Smooth muscle cell (in vitro differentiated cells): ENCODE measurements around the gene CFAP251. TPM values are rescaled to one million over a fixed set of nuclear protein-coding genes. Genes with fewer than 3 reads are reported as not detected.

Experiments used
- DNase-seq: peaks from one replicate; lab custom pipeline; 2025; ENCODE audit not compliant: unreplicated experiment; lab: John Stamatoyannopoulos, UW
- H2AFZ ChIP-seq: fragments of 200-600 bp; sonication (generic); 2 replicates; pipeline ENCODE4 v1.6.0; 2016; ENCODE audit warnings: antibody characterized with exemption, low read depth, mild to moderate bottlenecking
- H3F3A ChIP-seq: fragments of 200-600 bp; sonication (generic); 2 replicates; pipeline ENCODE4 v1.6.0; 2017; ENCODE audit warnings: antibody characterized with exemption, low read depth
- H3K27ac ChIP-seq: fragments of 200-600 bp; sonication (generic); 2 replicates; pipeline ENCODE4 v1.5.1; 2016; ENCODE audit warnings: low read depth, mild to moderate bottlenecking
- H3K27me3 ChIP-seq: fragments of 200-600 bp; sonication (generic); 2 replicates; pipeline ENCODE4 v1.6.1; 2016; ENCODE audit warnings: low read depth, mild to moderate bottlenecking
- H3K36me3 ChIP-seq: fragments of 200-600 bp; sonication (generic); 2 replicates; pipeline ENCODE4 v1.5.1; 2016; ENCODE audit warnings: low read depth
- H3K4me1 ChIP-seq: fragments of 200-600 bp; sonication (generic); 2 replicates; pipeline ENCODE4 v1.5.1; 2016; ENCODE audit warnings: low read depth
- H3K4me2 ChIP-seq: fragments of 200-600 bp; sonication (generic); 2 replicates; pipeline ENCODE4 v1.6.0; 2016; ENCODE audit warnings: mild to moderate bottlenecking
- H3K4me3 ChIP-seq: fragments of 200-600 bp; sonication (generic); 2 replicates; pipeline ENCODE4 v1.5.1; 2016; ENCODE audit warnings: mild to moderate bottlenecking
- H3K79me2 ChIP-seq: fragments of 200-600 bp; sonication (generic); 2 replicates; pipeline ENCODE4 v1.6.0; 2016; ENCODE audit warnings: low read depth, mild to moderate bottlenecking
- H3K9ac ChIP-seq: fragments of 200-600 bp; sonication (generic); 2 replicates; pipeline ENCODE4 v1.6.0; 2016; ENCODE audit warnings: low read depth
- H3K9me3 ChIP-seq: fragments of 200-600 bp; sonication (generic); replicated peaks from 2 replicates; pipeline ENCODE4 v1.5.1; 2016; ENCODE audit warnings: low read depth
- H4K20me1 ChIP-seq: fragments of 200-600 bp; sonication (generic); 2 replicates; pipeline ENCODE4 v1.6.0; 2016; ENCODE audit warnings: low read depth
- WGBS: methylation state at CpG from one replicate; pipeline ENCODE4 v1.1.7; 2016; ENCODE audit warnings: low lambda C conversion rate; 5-methylcytosine and 5-hydroxymethylcytosine counted together
- polyA plus RNA-seq: library from polyadenylated mRNA; unstranded; fragments of >200 nt; fragmentation: Nextera tagmentation; extraction: Ambion mirVana; gene quantifications from 2 replicates; pipeline ENCODE4 v1.2.1, GENCODE V29; 2016
- total RNA-seq: library from RNA; depleted of rRNA; stranded (reverse); fragments of >200 nt; gene quantifications from 2 replicates; pipeline ENCODE4 v1.2.3, GENCODE V29; 2014
- TF ChIP-seq, protein P1 (sequence below): fragments of 200-600 bp; sonication (generic); IDR thresholded peaks from 2 replicates; pipeline ENCODE4 v1.5.1; 2017; ENCODE audit warnings: borderline replicate concordance, mild to moderate bottlenecking, antibody characterized with exemption; ENCODE audit not compliant: insufficient read depth, poor library complexity, severe bottlenecking

CFAP251 gene
- total and polyA plus RNA-seq, 2 experiments from 2014 or later: 1.2 to 5.0 TPM

DNA sequence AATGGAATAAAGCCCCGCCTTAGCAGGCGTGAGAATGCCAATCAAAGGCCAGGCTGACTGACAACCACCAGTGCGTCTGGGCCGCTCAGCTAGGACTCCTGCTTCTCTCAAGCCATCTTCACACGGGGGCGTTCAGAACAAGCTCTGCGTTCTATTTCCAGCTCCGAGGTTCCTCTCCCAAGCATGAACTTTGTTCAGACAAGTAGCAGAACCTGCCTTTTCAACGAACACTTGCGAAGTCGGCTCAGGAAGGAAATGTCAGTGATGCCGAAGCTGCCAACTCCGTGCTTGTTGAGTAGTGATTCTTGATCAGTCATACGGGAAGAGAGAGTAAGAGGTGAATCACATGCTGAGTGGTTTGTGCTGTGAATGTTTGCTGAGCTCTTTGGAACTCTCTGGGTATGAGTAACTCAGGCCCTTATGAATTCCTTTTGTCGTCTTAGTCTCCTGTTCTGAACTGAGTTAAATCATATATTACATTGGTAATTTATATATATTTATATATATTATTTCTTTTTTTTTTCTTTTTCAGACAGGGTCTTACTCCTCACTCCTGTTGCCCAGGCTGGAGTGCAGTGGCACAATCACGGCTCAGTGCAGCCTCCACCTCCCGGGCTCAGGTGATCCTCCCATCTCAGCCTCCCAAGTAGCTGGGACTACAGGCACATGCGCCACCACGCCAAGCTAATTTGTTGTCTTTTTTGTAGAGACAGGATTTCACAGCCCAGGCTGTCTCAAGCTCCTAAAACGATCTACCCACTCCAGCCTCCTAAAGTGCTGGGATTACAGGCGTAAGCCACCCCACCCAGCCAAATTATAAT, 73.9 kb downstream of the CFAP251 start:
- Histone ChIP-seq H3K4me2 (peak overlapping the region; percentile 53), H3K79me2 (no peaks in the 10 kb centered on the region), H3K9me3 (no peaks in the 10 kb centered on the region), H3K4me1 (no peaks in the 10 kb centered on the region), H3K27me3 (no peaks in the 10 kb centered on the region), H3K9ac (no peak overlapping the region), H3K27ac (peak overlapping the region; percentile 70), H3F3A (no peaks in the 10 kb centered on the region), H2AFZ (peak overlapping the region; percentile 49), H3K36me3 (no peaks in the 10 kb centered on the region), H4K20me1 (no peaks in the 10 kb centered on the region), H3K4me3 (no peak overlapping the region)
- WGBS: 82% methylated on average over 21 of the region's 21 CpGs
- no peak for DNase-seq
- TF ChIP-seq, protein P1, sequence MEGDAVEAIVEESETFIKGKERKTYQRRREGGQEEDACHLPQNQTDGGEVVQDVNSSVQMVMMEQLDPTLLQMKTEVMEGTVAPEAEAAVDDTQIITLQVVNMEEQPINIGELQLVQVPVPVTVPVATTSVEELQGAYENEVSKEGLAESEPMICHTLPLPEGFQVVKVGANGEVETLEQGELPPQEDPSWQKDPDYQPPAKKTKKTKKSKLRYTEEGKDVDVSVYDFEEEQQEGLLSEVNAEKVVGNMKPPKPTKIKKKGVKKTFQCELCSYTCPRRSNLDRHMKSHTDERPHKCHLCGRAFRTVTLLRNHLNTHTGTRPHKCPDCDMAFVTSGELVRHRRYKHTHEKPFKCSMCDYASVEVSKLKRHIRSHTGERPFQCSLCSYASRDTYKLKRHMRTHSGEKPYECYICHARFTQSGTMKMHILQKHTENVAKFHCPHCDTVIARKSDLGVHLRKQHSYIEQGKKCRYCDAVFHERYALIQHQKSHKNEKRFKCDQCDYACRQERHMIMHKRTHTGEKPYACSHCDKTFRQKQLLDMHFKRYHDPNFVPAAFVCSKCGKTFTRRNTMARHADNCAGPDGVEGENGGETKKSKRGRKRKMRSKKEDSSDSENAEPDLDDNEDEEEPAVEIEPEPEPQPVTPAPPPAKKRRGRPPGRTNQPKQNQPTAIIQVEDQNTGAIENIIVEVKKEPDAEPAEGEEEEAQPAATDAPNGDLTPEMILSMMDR: no peak

DNA sequence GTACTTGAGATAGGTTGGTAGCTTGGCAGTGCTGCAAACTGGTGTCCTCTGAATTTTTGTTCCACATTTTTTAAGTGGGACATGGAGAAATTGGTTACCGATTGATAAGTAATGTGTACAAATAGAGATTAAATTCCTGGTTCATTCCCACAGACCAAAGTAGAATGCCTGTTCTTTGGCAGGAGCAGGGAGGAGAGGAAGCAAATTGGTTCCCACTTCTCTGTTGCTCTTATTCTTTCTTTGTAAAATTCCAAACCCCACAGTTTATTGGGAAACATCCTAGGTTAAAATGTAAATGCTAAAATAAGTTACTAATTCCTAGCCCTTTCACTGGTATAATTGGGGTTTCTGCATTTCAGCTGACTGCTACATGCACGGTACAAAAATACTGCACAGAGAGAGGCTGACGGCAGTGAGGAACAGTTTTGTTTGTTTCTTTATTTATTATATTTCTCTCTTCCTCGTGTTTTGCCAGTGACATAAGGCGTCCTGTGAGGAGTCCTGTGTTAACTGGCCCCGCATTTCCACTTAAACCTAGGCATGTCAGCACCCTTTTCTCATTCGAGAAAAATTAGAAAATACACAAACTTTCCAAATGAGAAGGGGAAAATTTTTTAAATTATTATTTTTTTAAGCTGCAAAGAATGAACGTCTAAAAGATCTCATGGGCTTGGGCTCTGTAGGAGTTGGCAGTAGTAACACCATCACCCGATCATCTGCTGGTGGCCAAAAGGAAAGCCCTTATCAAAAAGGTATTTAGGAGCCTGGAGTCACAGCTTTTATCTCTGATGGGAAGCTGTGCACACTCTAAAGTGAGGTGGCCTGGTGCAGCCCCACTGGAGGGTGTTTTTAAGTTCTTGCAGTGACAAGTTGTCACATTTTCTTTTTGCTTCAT, 77.9 kb downstream of the CFAP251 start:
- DNase-seq: no peak
- Histone ChIP-seq H3K4me2 (no peak overlapping the region), H3K27me3 (no peaks in the 10 kb centered on the region), H3K9ac (no peak overlapping the region), H3K4me3 (no peak overlapping the region), H4K20me1 (no peaks in the 10 kb centered on the region), H3K9me3 (no peaks in the 10 kb centered on the region), H2AFZ (no peak overlapping the region), H3K27ac (no peak overlapping the region), H3F3A (no peaks in the 10 kb centered on the region), H3K36me3 (no peaks in the 10 kb centered on the region), H3K4me1 (no peaks in the 10 kb centered on the region), H3K79me2 (no peaks in the 10 kb centered on the region)
- WGBS: 80% methylated on average over 9 of the region's 9 CpGs
- TF ChIP-seq, protein P1: no peak

DNA sequence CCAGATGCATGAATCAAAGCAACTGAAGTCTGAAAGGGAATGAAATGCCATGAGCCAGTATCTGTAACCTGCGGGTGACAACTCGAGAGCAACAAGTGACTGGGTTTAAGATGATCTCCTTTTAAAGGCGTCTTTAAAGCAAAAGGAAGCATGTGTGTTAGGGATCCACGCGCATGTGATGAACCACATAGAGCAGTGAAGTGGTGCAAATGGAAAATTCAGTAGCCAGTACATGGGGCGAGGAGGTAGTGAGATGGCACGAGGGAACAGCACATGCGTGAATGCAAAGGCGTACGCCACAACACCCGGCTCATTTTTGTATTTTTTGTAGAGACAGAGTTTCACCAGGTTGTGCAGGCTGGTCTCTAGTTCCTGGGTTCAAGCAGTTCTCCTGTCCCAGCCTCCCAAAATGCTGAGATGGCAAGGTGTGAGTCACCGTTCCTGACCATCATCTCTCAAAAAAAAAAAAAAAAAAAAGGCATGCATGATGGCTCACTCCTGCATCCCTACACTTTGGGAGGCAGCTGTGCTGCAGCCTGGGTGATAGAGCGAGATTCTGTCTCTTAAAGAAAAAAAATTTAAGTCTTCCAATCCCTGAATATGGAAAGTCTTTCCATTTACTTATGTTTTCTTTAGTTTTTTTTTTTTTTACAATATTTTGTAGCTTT, 78.7 kb downstream of the CFAP251 start:
- Histone ChIP-seq H3F3A (no peaks in the 10 kb centered on the region), H3K4me2 (no peak overlapping the region), H3K27ac (no peak overlapping the region), H3K9me3 (no peaks in the 10 kb centered on the region), H3K9ac (no peak overlapping the region), H4K20me1 (no peaks in the 10 kb centered on the region), H3K4me3 (no peak overlapping the region), H3K4me1 (no peaks in the 10 kb centered on the region), H3K79me2 (no peaks in the 10 kb centered on the region), H3K27me3 (no peaks in the 10 kb centered on the region), H2AFZ (no peak overlapping the region), H3K36me3 (no peaks in the 10 kb centered on the region)
- TF ChIP-seq, protein P1: no peak
- 92% methylated on average over 13 of the region's 13 CpGs for WGBS
- DNase-seq: no peak
